Thoracic aorta (tissue), 2 donors: Measurements from ENCODE around the gene AK4. TPM values are rescaled to one million over a fixed set of nuclear protein-coding genes. Genes with fewer than 3 reads are reported as not detected.

ENCODE experiments used
- ATAC-seq: fragments of 150-250 bp; one replicate; pipeline ENCODE4 v1.8.0; 2017; ENCODE audit warnings: low read depth; ENCODE audit not compliant: insufficient number of reproducible peaks, low FRiP score
- DNase-seq: peaks from one replicate; pipeline ENCODE4 v3.0.0-alpha.2; 2020; ENCODE audit warnings: low spot score
- H3K27ac ChIP-seq, 2 donors: fragments of 200-600 bp; sonication (generic); 1 replicate in 1 of 2; 2 replicates in 1 of 2; pipeline ENCODE4 v1.5.1; 2016; ENCODE audit warnings: mild to moderate bottlenecking in 2 of 2, moderate library complexity in 2 of 2
- H3K27me3 ChIP-seq: fragments of 200-600 bp; sonication (generic); replicated peaks from 2 replicates; pipeline ENCODE4 v1.6.0; 2016; ENCODE audit warnings: mild to moderate bottlenecking; ENCODE audit not compliant: insufficient read depth
- H3K36me3 ChIP-seq: fragments of 200-600 bp; sonication (generic); one replicate; pipeline ENCODE4 v1.5.1; 2016
- H3K4me1 ChIP-seq, 2 donors: fragments of 200-600 bp; sonication (generic); 1 replicate in 1 of 2; 2 replicates in 1 of 2; pipeline versions ENCODE4 v1.5.1 to v1.6.0; 2016; ENCODE audit warnings: low read depth in 2 of 2, mild to moderate bottlenecking in 1 of 2; ENCODE audit not compliant: control insufficient read depth in 1 of 2
- H3K4me3 ChIP-seq: fragments of 200-600 bp; sonication (generic); 2 replicates; pipeline ENCODE4 v1.5.1; 2016; ENCODE audit warnings: mild to moderate bottlenecking
- H3K9me3 ChIP-seq: fragments of 200-600 bp; sonication (generic); 2 replicates; pipeline ENCODE4 v1.5.1; 2016
- CTCF ChIP-seq: fragments of 200-600 bp; sonication (generic); IDR thresholded peaks from one replicate; pipeline ENCODE4 v1.5.1; 2019; ENCODE audit warnings: antibody characterized with exemption
- total RNA-seq, 2 donors: library from RNA; depleted of rRNA; stranded (reverse); fragments of >200 nt; gene quantifications; one replicate each; pipeline versions ENCODE4 v1.1.0 to v1.2.3, GENCODE V29; 2016

Gene AK4
- total RNA-seq, 2 donors from 2014 or later = 32.2 to 35.8 TPM

GRCh38 chr1:65238010-65238409 is 90.0 kb downstream of the AK4 start:
- Histone ChIP-seq H3K4me1 (no peaks in the 10 kb centered on the region), H3K36me3 (no peaks in the 10 kb centered on the region), H3K27me3 (no peaks in the 10 kb centered on the region), H3K4me3 (no peak overlapping the region), H3K9me3 (no peaks in the 10 kb centered on the region), H3K27ac (no peak overlapping the region)
- TF ChIP-seq CTCF = no peak
- no peak for DNase-seq
- no peak for ATAC-seq

- no peaks in the 10 kb centered on the region for H3K36me3 ChIP-seq
- no peaks in the 10 kb centered on the region for H3K27me3 ChIP-seq
- H3K4me3 ChIP-seq = no peak overlapping the region
- no peak overlapping the region for H3K27ac ChIP-seq
- TF ChIP-seq CTCF = no peak
- ATAC-seq (no peak), DNase-seq (no peak)
- no peaks in the 10 kb centered on the region for H3K9me3 ChIP-seq
- H3K4me1 ChIP-seq = peaks cover 0 to 7% of the 10 kb centered on the region in 2 donors
Observed at GRCh38 chr1:65243491-65243890, 95.5 kb downstream of the AK4 start.

- no peaks in the 10 kb centered on the region for H3K27me3 ChIP-seq
- H3K4me1 ChIP-seq = peaks cover 0 to 7% of the 10 kb centered on the region in 2 donors
- H3K4me3 ChIP-seq = no peak overlapping the region
- ATAC-seq (no peak), DNase-seq (no peak)
- no peak overlapping the region for H3K27ac ChIP-seq
- H3K9me3 ChIP-seq = no peaks in the 10 kb centered on the region
- no peak for TF ChIP-seq CTCF
- no peaks in the 10 kb centered on the region for H3K36me3 ChIP-seq
Observed at GRCh38 chr1:65245295-65245694, 97.3 kb downstream of the AK4 start.

GRCh38 chr1:65247419-65248359 is 99.7 kb downstream of the AK4 start:
- Histone ChIP-seq H3K36me3 (no peaks in the 10 kb centered on the region), H3K4me1 (peaks cover 0 to 7% of the 10 kb centered on the region in 2 donors), H3K27ac (peak overlapping the region; percentile 10 to 55), H3K4me3 (no peak overlapping the region), H3K9me3 (no peaks in the 10 kb centered on the region), H3K27me3 (no peaks in the 10 kb centered on the region)
- DNase-seq (no peak), ATAC-seq (peak; percentile 50)
- no peak for TF ChIP-seq CTCF

GRCh38 chr1:65250826-65251225 is 102.8 kb downstream of the AK4 start:
- H3K9me3 ChIP-seq = no peaks in the 10 kb centered on the region
- no peaks in the 10 kb centered on the region for H3K36me3 ChIP-seq
- DNase-seq (no peak), ATAC-seq (no peak)
- TF ChIP-seq CTCF = no peak
- no peaks in the 10 kb centered on the region for H3K27me3 ChIP-seq
- no peak overlapping the region for H3K4me3 ChIP-seq
- H3K4me1 ChIP-seq = peaks cover 3 to 19% of the 10 kb centered on the region in 2 donors
- H3K27ac ChIP-seq = no peak overlapping the region
